Panc1 (cell line): ENCODE data around the gene NOTCH4.

Experiments used
- CTCF ChIP-seq: fragments of 450-650 bp; IDR thresholded peaks from 2 replicates; pipeline ENCODE4 v1.5.1; 2017; ENCODE audit warnings: mild to moderate bottlenecking
- POLR2AphosphoS5 ChIP-seq: IDR thresholded peaks from 2 replicates; pipeline ENCODE4 v1.6.1; 2012; ENCODE audit warnings: mild to moderate bottlenecking, low read depth, low read length, moderate library complexity
- REST ChIP-seq, 2 experiments: IDR thresholded peaks; 2 replicates each; pipeline ENCODE4 v1.6.1; 2011 to 2012; ENCODE audit warnings: low read depth in 2 of 2, control low read depth in 1 of 2, low read length in 1 of 2, mild to moderate bottlenecking in 1 of 2, moderate library complexity in 1 of 2; ENCODE audit not compliant: insufficient read depth in 1 of 2
- SIN3A ChIP-seq: IDR thresholded peaks from 2 replicates; pipeline ENCODE4 v1.6.1; 2012; ENCODE audit warnings: low read depth, mild to moderate bottlenecking, low read length, moderate library complexity, borderline replicate concordance; ENCODE audit not compliant: insufficient read depth
- TCF7L2 ChIP-seq: IDR thresholded peaks from 2 replicates; pipeline ENCODE4 v1.6.1; 2011; ENCODE audit warnings: mild to moderate bottlenecking, low read depth, low read length, inconsistent platforms

- TF ChIP-seq CTCF: no peak
- no peak for TF ChIP-seq POLR2AphosphoS5
- TF ChIP-seq SIN3A: no peak
- TF ChIP-seq REST (IDR thresholded peaks at IDR 0.05; ENCODE audit: insufficient read depth in 1 of 2, low read depth in 2 of 2, low read length in 1 of 2): no peak
- no peak for TF ChIP-seq TCF7L2
These were observed 31.9 kb downstream of the NOTCH4 start for GRCh38 chr6:32191696-32192607.
